DMS79 treated with DMSO at 0.1 percent for 48 hours (cell line): ENCODE data around the gene ANKK1.

Experiments used
- DNase-seq: peaks from one replicate; lab custom pipeline; 2025; lab: John Stamatoyannopoulos, UW

Gene ANKK1

GRCh38 chr11:113408887-113409286 lies 21.3 kb downstream of the ANKK1 start:
- DNase-seq = no peak

DNA sequence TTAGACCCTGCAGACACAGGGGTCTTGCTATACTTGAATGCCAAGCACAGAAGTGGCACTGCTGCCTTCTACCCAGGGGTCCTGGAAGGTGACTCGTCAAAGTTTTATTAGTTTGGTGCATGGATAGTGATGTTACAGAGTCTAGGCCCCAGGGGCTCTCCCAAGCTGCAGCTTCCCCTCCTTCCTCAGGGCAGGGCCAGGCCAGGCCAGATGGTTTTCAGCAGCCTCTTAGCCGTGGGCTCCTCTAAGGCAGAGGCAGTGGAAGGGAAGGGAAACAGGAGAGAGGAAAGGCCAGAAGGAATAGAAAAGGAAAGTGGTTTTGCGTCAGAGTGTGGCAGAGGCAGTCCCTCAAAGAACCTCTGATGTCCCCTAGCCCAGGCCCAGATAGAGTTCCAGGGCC lies 21.9 kb downstream of the ANKK1 start:
- no peak for DNase-seq

DNA sequence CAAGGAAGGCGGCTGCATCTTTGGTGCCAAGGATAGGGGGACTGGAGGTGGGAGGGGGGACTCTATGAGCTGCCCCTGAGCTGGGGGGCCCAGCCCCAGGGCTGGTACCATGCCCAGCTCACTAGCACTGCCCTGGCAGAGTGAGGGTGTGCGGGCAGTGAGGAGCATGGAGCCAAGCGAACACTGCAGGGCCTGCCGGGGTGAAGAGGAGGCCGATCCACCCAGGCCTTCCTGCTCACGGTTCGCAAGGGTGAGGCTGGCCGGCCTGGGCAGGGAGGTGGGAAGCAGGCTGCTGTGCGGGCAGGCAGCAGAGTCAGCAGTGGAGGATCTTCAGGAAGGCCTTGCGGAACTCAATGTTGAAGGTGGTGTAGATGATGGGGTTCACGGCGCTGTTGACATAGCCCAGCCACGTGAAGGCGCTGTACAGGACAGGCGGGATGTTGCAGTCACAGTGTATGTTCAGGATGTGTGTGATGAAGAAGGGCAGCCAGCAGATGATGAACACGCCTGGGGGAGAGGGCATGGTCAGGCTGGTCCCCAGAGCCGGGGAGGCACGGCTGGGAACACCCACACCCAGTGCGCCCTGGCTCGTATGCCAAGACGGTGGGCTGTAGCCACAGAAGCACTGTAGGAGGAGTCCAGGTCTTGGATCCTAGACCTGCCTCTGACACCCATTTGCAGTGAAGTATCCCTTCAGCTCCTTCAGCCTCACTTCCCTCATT lies 23.0 kb downstream of the ANKK1 start:
- DNase-seq = no peak

DNA sequence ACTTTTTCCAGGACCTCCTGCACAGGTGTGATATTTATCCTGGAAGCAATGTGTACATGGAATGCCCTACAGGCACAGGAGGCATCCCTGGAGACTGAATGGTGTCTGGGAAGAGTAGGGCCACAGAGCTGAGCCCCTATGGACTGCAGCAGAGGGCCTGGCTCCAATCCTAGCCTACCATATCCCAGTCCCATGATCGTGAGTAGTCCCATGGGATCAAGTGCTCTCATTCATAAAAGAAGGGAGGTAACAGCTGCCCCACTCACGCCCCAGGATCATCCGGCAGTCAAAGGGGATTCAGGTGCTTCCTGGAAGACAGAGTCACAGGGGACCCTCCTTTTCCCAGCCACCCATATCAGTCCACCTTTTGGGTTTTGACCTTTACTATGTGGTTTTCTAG lies 24.0 kb downstream of the ANKK1 start:
- DNase-seq = no peak

- no peak for DNase-seq
Observed at GRCh38 chr11:113412675-113413074, 25.1 kb downstream of the ANKK1 start.

DNA sequence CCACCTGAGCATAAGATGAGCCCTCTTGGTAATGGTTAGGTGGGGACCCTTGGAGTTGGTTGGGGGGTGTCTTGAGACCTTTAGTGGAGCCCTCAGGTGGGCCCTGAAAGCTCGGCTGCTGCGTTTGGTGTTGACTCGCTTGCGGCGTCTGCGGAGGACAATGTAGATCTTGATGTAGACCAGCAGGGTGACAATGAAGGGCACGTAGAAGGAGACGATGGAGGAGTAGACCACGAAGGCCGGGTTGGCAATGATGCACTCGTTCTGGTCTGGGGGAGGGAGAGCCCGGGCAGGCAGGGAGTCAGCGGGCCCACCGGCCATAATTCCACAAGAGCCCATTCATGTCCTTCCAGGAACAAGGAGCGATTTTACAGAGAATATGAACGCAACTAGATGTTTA lies 27.8 kb downstream of the ANKK1 start:
- no peak for DNase-seq

DNA sequence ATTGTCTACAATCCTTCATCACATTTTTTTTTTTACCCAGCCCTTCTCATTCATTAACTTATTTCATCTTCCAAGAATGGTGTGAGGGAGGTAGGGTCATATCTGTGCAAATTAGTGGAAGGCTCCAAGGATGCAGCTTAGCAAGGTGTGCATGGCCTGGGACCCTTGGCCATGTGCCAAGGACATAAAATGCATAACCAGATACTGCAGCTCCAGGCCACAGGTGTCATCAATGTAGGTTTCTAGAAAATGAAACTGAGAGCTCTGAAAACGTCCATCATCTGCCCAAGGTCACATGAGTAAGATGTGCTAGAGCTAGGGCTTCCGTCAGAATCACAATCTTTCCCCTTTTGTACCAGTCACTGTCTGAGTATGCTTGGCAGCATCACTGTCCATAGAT lies 29.8 kb downstream of the ANKK1 start:
- DNase-seq = no peak

DNA sequence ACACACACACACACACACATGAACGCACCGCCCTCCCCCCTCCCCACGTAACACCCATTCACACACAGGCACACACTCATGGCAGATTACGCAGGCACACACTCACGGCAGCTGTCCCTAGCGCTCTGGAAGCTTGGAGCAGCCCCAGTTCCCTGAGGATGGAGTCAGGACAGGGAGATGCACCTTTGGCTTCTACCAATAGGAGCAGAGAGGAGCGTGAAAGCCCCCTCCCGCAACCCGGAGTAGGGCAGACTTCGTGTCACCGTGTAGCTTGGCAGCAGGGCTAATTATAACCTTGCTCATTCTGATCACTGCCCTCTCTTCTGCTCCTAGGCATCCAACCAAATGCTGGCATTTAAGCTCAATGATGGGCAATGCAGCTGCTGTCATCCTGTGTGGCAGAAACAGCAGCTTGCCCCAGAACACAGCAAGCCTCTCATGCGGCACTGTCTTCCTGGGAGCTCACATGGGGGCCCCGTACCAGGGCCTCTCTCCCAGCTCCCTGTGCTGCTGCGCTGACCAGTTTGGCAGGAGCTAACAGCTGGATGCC lies 31.9 kb downstream of the ANKK1 start:
- no peak for DNase-seq

DNA sequence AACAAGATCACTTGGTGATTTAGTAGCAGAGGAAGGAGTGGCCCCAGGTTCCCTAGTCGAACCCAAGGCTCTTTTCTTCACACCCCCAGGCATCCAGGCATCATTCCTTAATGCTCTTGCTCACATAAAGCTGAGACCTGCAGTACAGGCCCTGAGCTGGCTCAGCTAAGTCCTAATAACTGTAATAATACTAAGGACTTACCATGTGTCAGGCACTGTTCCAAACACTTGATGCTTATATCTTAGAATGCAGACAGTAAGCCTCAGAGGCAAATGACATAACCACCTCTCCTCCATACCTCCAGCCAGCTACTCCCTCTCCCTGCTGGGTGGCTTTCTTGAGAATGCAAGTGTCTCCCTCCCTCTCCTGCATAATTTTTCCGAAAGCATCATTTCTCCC lies 33.2 kb downstream of the ANKK1 start:
- DNase-seq = no peak

DNA sequence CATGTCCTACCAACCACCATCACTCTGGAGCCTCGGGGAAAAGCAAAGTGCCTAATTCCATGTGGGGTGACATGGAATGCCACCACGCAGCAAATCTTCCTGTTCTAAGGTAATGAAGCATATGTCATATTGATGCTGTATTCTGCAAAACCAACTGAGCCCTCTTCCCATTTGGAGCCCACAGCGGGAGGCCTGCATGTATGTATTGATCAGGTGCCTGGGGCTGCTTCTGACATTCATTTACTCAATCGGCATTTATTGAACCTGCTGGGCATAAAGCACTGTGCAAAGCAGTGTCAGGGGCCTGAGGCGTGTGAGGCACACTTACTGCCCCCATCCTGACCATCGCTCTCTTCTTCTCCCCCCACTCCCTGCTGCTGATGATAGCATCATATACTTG lies 39.1 kb downstream of the ANKK1 start:
- DNase-seq = no peak

DNA sequence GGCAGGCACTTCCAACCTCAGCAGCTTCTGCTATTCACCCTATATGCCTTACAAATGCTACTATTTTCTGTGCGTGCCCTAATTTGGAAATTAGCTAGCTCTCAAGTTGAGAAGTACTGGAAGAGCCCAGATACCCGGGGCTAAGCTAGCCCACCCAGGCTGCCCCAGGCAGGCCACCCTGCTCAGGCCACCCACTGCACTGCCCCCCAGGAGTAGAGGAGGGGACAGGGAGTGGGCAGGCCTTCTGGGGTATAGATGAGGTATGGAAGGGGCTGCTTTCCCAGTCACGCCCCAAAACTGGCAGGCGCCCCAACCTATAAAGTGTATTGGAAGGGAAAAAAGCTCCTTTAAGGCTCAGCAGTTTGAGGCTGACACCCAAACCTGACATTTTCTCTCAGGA lies 44.2 kb downstream of the ANKK1 start:
- DNase-seq = no peak

- DNase-seq = no peak
Observed at GRCh38 chr11:113435190-113435968, 47.8 kb downstream of the ANKK1 start.

DNA sequence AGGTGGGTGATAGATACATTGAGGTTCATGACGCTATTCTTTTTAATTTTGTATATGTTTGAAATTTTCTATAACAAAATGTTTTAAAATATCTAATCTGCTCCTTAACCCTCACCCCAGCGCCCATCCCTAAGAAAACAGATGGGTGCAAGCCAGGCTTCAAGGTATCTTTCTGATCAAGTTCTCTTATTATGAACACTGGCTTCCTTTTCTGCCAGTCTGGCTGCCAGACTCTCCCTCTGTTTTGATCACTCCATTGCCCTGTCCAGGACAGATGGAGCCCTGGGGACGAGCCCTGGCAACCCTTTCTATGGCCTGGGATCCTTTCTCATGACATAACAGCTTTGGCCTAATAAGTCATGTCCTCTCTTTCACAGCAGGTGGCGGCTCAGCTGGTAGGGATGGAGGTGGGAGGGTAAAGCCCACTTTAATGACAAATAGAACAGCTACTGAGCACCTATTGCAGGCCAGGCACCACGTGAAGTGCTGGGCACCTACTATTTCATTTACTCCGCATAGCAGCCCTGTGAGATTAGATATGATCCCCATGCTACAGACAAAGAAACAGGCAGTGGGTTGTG lies 49.2 kb downstream of the ANKK1 start:
- no peak for DNase-seq

- DNase-seq = no peak
Observed at GRCh38 chr11:113440816-113441215, 53.2 kb downstream of the ANKK1 start.

GRCh38 chr11:113444502-113445123 lies 57.0 kb downstream of the ANKK1 start:
- DNase-seq = no peak

DNA sequence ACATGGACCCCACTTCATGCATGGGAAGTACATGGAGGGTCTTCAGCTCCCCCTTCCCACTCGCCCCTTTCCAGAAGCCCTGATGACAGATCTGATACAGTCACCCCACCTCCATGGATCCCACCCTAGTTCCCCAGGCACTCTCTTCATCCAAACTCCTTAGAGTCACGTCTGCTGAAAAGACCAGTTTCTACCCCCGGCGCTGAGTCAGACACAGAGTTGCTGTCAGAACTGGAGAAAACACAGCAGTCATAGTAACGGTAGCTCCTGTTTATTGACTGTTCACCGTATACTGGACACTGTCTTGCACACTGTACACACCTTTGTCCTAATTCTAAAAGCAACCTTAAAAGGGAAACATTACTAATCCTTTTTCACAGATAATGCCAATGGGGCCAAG lies 58.5 kb downstream of the ANKK1 start:
- no peak for DNase-seq

DNA sequence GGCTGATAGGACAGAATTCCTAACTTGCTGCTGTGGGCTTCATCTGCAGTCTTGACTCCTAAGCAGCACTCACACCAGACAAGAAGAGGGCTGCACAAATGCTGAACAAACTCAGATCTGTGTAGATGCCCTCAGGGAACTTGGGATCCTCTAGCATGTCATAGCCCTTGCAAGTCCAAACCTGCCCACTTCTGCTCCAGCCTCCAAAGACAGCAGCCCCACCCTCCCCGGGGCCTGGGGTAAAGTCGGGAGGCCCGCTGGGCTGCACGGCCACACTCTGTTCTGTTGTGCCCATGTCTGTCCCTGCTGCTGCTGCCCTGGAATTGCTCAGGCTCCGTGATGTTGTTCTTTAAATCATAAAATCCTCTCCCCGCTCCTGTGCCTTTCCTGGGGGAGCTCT lies 59.4 kb downstream of the ANKK1 start:
- peak; percentile 44 for DNase-seq

- peak; percentile 14 for DNase-seq
Observed at GRCh38 chr11:113447621-113448315, 60.2 kb downstream of the ANKK1 start.

DNA sequence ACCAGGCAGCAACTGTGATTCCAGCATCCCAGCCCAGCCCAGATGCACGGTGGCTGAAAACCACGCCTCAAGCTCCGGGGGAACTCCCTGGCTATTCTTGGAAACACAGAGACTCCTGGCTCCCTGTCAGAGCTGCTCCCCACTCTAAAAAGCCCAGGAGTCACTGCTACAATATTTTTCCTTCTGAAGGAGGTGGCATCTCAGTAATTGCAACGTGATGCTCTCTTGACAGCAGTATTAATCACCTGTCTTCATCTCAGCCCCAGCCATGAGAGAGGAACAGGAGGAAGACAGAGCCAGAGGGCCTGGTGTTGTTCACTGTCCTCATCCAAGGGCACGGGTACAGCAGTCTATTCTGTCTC lies 60.7 kb downstream of the ANKK1 start:
- no peak for DNase-seq

DNA sequence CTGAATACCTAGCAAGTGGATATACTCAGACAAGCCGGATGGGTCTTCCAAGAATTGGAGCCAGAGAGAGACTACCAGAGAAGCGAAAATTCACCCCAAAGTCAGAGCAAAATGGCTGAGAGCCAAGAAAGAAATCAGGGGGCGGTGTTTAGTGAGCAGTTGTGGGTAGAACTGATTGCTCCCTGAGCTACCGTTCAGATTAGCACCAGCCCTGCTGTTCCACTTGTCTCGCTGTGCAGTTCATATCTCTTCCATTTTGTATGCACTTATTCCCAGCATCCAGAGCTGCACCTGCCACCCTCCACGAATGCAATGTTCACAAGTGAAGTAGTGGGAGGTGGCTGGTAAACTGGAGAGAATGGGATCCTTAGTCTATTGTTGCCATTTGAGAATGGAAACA lies 62.2 kb downstream of the ANKK1 start:
- DNase-seq = peak; percentile 21
